Fibroblast of lung (primary cell): ENCODE results near the gene USP14. TPM values are rescaled to one million over a fixed set of nuclear protein-coding genes. Genes with fewer than 3 reads are reported as not detected.
"Not testable (repeated sequence)": the region's sequence is repeated elsewhere in the genome, so short reads cannot be mapped to it uniquely, and the experiment has no call there.

Experiments used
- DNase-seq, 2 donors: peaks; one replicate each; pipeline versions ENCODE4 v3.0.0 to v3.0.0-alpha.2; 2010; ENCODE audit warnings: low read depth in 2 of 2
- H2AFZ ChIP-seq: 2 replicates; pipeline ENCODE4 v1.5.1; 2012; ENCODE audit warnings: low read length, control low read depth, inconsistent platforms
- H3K27ac ChIP-seq: 2 replicates; pipeline ENCODE4 v1.5.1; 2011; ENCODE audit warnings: low read length, control low read depth; ENCODE audit not compliant: insufficient read depth
- H3K27me3 ChIP-seq: 2 replicates; pipeline ENCODE4 v1.5.1; 2011; ENCODE audit warnings: mild to moderate bottlenecking, low read length; ENCODE audit not compliant: control insufficient read depth, insufficient read depth
- H3K36me3 ChIP-seq: 2 replicates; pipeline ENCODE4 v1.5.1; 2011; ENCODE audit warnings: low read length; ENCODE audit not compliant: control insufficient read depth, insufficient read depth
- H3K4me1 ChIP-seq: 2 replicates; pipeline ENCODE4 v1.5.1; 2011; ENCODE audit warnings: low read length; ENCODE audit not compliant: control insufficient read depth, insufficient read depth; ENCODE audit errors: extremely low read depth
- H3K4me2 ChIP-seq: 2 replicates; pipeline ENCODE4 v1.5.1; 2011; ENCODE audit warnings: low read length, control low read depth; ENCODE audit not compliant: insufficient read depth; ENCODE audit errors: extremely low read depth
- H3K4me3 ChIP-seq, 4 experiments: fragments of 200-600 bp in 1 of 4; sonication (generic) in 1 of 4; replicated peaks in 1 of 4; 2 replicates each; pipeline ENCODE4 v1.5.1; 2011 to 2016; ENCODE audit warnings: low read length in 4 of 4, low read depth in 3 of 4, mild to moderate bottlenecking in 3 of 4, control low read depth in 2 of 4, inconsistent platforms in 1 of 4, mixed read lengths in 1 of 4; ENCODE audit not compliant: insufficient read depth in 1 of 4; ENCODE audit errors: control extremely low read depth in 1 of 4
- H3K79me2 ChIP-seq: 2 replicates; pipeline ENCODE4 v1.5.1; 2012; ENCODE audit warnings: mild to moderate bottlenecking, low read length, inconsistent platforms; ENCODE audit not compliant: control insufficient read depth, insufficient read depth
- H3K9ac ChIP-seq: 2 replicates; pipeline ENCODE4 v1.5.1; 2011; ENCODE audit warnings: mild to moderate bottlenecking, low read length, control low read depth; ENCODE audit not compliant: insufficient read depth
- H3K9me3 ChIP-seq: 2 replicates; pipeline ENCODE4 v1.5.1; 2012; ENCODE audit warnings: low read depth, low read length; ENCODE audit not compliant: control insufficient read depth, insufficient read depth
- H4K20me1 ChIP-seq: 2 replicates; pipeline ENCODE4 v1.5.1; 2011; ENCODE audit warnings: low read length; ENCODE audit not compliant: control insufficient read depth, insufficient read depth; ENCODE audit errors: extremely low read depth
- EZH2 ChIP-seq: IDR thresholded peaks from 2 replicates; pipeline ENCODE4 v1.5.1; 2012; ENCODE audit warnings: low read length, control low read depth, mild to moderate bottlenecking; ENCODE audit errors: missing control alignments
- polyA minus RNA-seq: library from RNA; depleted of rRNA, polyadenylated mRNA; stranded (reverse); fragments of >200 nt; gene quantifications from 2 replicates; pipeline ENCODE4 v1.2.3, GENCODE V29; 2011; ENCODE audit warnings: low replicate concordance
- polyA plus RNA-seq, 2 donors: library from polyadenylated mRNA; depleted of rRNA in 1 of 2; stranded (reverse) in 1 of 2; unstranded in 1 of 2; fragments of >200 nt; gene quantifications; 2 replicates each; pipeline ENCODE4 v1.2.1, GENCODE V29; 2011 to 2012; ENCODE audit warnings: missing spikeins in 1 of 2
- total RNA-seq: library from RNA; depleted of rRNA; stranded (reverse); fragments of >200 nt; gene quantifications from 2 replicates; pipeline ENCODE4 v1.2.1, GENCODE V29; 2014
- TF ChIP-seq, protein P1 (sequence below), 2 donors: IDR thresholded peaks in 1 of 2; conservative IDR thresholded peaks in 1 of 2; 1 replicate in 1 of 2; 2 replicates in 1 of 2; pipeline ENCODE4 v1.5.1; 2011 to 2012; ENCODE audit warnings: low read length in 2 of 2, control low read depth in 1 of 2, inconsistent platforms in 1 of 2, low read depth in 1 of 2, mild to moderate bottlenecking in 1 of 2

Gene USP14
- total RNA-seq: 13.6 and 21.5 TPM in 2 replicates
- 39.5 TPM in 2 replicates for polyA plus RNA-seq
- 55.4 and 71.9 TPM in 2 replicates for polyA plus RNA-seq (2012)
- polyA minus RNA-seq: 9.0 and 12.1 TPM in 2 replicates

DNA sequence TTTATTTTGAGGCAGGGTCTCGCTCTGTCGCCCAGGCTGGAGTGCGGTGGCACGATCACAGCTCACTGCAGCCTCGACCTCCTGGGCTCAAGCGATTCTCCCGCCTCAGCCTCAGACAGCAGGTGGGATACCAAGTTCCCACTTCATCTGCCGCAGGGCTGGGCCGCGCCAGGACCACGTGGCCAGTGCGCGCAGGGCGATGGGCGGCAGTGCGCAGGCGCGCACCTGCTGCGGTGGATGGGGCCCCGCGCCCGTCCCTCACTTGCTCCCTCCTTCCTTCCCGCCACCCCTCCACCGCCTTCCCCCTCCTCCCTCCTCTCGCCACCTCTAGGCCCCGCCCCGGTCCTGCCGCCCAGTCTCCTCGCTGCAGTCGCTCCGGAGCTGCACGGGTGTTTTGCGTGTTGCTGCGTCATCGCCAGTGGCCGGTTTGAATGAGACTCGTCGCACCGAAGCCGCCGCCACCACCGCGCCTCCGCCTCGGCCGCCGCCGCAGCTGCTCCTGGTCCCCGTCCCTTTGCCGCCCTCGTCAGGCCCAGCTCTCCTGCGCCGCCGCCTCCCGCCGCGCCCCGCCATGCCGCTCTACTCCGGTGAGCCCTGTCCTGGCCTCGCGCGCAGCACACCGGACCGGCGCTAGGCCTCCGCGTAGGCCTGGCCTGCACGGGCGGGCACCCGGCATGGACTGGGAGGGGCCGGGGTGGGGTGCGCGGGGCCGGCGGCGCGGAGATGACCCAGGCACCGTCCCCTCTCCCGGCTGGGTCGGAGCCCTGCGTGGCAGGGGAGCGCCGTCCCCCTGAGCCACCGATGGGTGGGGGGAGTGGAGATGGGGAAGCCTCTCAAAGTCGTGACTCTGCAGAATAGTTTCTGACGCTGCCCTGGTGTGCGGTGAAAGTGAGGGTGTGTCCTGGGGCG lies at the start of gene USP14:
USP14 (plus strand) TSS at position 430 of the 909 bp plus-strand sequence; CDS start at position 572, 142 bp downstream.
- peak; percentile 96 to 97 for DNase-seq
- Histone ChIP-seq H3K27me3 (no peaks in the 10 kb centered on the region), H3K9me3 (no peaks in the 10 kb centered on the region), H3K36me3 (no peaks in the 10 kb centered on the region), H4K20me1 (no peaks in the 10 kb centered on the region), H3K4me1 (no peaks in the 10 kb centered on the region), H3K9ac (peak within 1 kb of the TSS; percentile 89), H3K4me2 (peak within 1 kb of the TSS; percentile 86), H3K4me3 (peak within 1 kb of the TSS; percentile 68 to 94 (median 85)), H2AFZ (peak within 1 kb of the TSS; percentile 76), H3K79me2 (peaks cover 45% of the 10 kb centered on the region), H3K27ac (peak within 1 kb of the TSS; percentile 90)
- TF ChIP-seq, protein P1, sequence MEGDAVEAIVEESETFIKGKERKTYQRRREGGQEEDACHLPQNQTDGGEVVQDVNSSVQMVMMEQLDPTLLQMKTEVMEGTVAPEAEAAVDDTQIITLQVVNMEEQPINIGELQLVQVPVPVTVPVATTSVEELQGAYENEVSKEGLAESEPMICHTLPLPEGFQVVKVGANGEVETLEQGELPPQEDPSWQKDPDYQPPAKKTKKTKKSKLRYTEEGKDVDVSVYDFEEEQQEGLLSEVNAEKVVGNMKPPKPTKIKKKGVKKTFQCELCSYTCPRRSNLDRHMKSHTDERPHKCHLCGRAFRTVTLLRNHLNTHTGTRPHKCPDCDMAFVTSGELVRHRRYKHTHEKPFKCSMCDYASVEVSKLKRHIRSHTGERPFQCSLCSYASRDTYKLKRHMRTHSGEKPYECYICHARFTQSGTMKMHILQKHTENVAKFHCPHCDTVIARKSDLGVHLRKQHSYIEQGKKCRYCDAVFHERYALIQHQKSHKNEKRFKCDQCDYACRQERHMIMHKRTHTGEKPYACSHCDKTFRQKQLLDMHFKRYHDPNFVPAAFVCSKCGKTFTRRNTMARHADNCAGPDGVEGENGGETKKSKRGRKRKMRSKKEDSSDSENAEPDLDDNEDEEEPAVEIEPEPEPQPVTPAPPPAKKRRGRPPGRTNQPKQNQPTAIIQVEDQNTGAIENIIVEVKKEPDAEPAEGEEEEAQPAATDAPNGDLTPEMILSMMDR (conservative IDR thresholded peaks at IDR 0.05 in 1 of 2, IDR thresholded peaks at IDR 0.05 in 1 of 2; ENCODE audit: low read depth in 1 of 2, low read length in 2 of 2): no peak
- TF ChIP-seq EZH2: no peak

DNA sequence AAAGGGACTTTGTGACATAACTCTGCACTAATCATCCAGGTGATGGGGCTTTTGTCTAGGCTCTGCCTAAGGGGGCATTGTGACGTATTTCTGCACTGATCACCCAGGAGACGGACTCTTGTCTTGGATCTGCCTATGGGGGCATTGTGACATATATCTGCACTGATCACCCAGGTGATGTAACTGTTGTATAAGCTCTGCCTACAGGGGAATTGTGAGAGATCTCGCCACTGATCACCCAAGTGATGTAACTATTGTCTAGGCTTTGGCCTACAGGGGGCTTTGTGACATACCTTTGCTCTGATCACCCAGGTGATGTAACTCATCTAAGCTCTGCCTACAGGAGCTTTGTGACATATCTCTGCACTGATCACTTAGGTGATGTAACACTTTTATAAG lies 49.7 kb upstream of the USP14 start:
- H3K27me3 ChIP-seq, H3K9ac ChIP-seq, H3K4me3 ChIP-seq, H4K20me1 ChIP-seq, H3K4me1 ChIP-seq, H3K79me2 ChIP-seq, H2AFZ ChIP-seq, DNase-seq, H3K27ac ChIP-seq, H3K4me2 ChIP-seq, H3K9me3 ChIP-seq, H3K36me3 ChIP-seq: not testable (repeated sequence)

DNA sequence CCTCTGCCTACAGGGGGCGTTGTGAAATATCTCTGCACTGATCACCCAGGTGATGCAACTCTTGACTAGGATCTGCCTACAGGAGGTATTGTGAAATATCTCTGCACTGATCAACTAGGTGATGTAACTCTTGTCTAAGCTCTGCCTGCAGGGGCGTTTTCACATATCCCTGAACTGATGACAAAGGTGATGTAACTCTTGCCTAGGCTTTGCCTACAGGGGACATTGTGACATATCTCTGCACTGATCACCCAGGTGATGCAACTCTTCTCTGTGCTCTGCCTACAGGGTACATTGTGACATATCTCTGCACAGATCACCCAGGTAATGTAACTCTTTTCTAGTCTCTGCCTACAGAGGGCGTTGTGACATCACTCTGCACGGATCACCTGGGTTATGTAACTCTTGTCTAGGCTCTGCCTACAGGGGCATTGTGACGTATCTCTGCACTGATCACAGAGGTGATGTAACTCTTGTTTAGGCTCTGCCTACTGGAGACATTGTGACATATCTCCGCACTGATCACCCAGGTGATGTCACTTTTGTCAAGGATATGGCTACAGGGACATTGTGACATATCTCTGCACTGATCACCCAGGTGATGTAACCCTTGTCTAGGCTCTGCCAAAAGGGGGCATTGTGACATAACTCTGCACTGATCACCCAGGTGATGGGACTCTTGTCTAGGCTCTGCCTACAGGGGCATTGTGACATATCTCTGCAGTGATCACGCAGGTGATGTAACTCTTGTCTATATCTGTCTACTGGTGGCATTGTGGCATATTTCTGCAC lies 49.0 kb upstream of the USP14 start:
- H3K4me1 ChIP-seq, H3K4me3 ChIP-seq, H3K9me3 ChIP-seq, H4K20me1 ChIP-seq, H3K36me3 ChIP-seq, H3K27ac ChIP-seq, H3K4me2 ChIP-seq, H2AFZ ChIP-seq, H3K79me2 ChIP-seq, H3K9ac ChIP-seq, H3K27me3 ChIP-seq: not testable (repeated sequence)
- DNase-seq: peak in 1 of 2 donors; percentile 6

DNA sequence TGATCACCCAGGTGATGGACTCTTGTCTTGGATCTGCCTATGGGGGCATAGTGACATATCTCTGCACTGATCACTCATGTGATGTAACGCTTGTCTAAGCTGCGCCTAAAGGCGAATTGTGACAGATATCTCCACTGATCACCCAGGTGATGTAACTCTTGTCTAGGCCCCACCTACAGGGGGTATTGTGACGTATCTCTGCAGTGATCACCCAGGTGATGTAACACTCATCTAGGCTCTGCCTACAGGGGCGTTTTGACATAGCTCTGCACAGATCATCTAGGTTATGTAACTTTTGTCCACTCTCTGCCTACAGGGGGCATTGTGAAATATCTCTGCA lies 48.5 kb upstream of the USP14 start:
- H3K36me3 ChIP-seq, H4K20me1 ChIP-seq, H3K27me3 ChIP-seq, H3K79me2 ChIP-seq, DNase-seq, H3K4me1 ChIP-seq, H2AFZ ChIP-seq, H3K9me3 ChIP-seq, H3K4me2 ChIP-seq, H3K27ac ChIP-seq, H3K9ac ChIP-seq, H3K4me3 ChIP-seq: not testable (repeated sequence)

DNA sequence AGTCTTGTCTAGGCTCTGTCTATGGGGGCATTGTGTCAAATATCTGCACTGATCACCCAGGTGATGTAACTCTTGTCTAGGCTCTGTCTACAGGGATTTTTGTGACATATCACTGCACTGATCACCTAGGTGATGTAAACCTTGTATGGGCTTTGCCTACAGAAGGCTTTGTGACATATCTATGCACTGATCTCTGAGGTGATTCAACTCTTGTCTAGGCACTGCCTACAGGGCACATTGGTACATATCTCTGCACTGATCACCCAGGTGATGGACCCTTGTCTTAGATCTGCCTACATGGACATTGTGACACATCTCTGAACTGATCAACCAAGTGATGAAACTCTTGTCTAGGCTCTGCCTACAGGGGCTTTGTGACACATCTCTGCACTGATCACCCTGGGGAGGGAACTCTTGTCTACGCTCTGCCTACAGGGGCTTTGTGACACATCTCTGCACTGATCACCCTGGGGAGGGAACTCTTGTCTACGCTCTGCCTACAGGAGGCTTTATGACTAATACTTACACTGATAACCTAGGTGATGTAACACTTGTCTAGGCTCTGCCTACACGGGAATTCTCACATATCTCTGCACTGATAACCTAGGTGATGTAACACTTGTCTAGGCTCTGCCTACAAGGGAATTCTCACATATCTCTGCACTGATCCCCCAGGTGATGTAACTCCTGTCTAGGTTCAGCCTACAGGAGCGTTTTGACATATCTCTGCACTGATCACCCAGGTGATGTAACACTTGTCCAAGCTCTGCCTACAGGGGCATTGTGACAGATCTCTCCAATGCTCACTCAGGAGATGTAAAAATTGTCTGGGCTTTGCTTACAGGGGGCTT lies 47.8 kb upstream of the USP14 start:
- not testable (repeated sequence) for H3K36me3 ChIP-seq, H3K9ac ChIP-seq, H2AFZ ChIP-seq, H3K27me3 ChIP-seq, H4K20me1 ChIP-seq, H3K4me2 ChIP-seq, H3K79me2 ChIP-seq, H3K4me3 ChIP-seq, H3K9me3 ChIP-seq, H3K27ac ChIP-seq, H3K4me1 ChIP-seq, DNase-seq
